Measurements from ENCODE around the gene LIFR. TPM values are rescaled to one million over a fixed set of nuclear protein-coding genes. Genes with fewer than 3 reads are reported as not detected.

LIFR gene
- total RNA-seq, 1 donor from 2014 or later, result 2.2 TPM

DNA sequence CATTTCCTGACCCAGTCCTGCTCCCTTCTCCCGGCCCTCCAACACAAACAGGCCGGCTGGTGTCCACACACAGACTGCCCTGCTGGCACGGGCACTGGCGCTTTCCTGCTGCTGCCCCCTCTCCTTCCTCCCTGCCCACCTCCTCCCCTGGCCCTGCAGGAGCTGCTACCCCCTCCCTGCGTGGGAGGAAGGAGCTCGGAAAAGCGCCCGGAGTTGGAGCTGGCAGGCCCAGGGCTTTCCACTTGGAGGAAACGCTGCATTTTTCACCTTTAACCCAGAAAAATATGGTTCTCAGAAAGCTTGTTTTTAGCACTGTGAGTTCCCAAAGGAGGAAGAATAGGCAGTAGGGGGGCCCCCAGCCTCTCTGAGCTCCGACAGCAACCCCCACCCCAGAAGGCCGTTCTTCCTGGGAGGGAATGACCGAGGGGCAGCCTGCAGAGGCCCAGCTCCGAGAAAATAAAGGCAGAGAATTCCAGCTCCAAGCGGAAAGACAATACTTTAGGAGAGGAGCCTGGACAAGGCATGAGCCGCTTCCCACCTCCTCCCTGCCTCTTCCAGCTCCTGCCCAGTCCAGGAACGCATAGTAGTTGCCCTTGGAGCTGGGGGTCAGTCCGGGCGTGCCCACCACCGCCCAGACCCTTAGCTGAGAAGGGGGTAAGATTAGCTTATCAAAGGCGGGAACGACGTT lies 88.9 kb downstream of the LIFR start:
- Histone ChIP-seq H4K20me1 (ENCODE audit: low read depth) (no peaks in the 10 kb centered on the region), H3K9me3 (ENCODE audit: low read depth) (no peaks in the 10 kb centered on the region), H3F3A (ENCODE audit: low read depth) (no peaks in the 10 kb centered on the region), H3K4me2 (peak overlapping the region; percentile 5), H2AFZ (replicated peaks) (peak overlapping the region; percentile 91), H3K9ac (no peak overlapping the region), H3K27ac (no peak overlapping the region), H3K4me3 (no peak overlapping the region), H3K36me3 (no peaks in the 10 kb centered on the region), H3K79me2 (ENCODE audit: low read depth) (no peaks in the 10 kb centered on the region), H3K27me3 (no peaks in the 10 kb centered on the region), H3K4me1 (peaks cover 7% of the 10 kb centered on the region)
- Mint-ChIP-seq H3K27me3 (ENCODE audit: insufficient read depth, low read depth) (peaks cover 7% of the 10 kb centered on the region), H3K36me3 (no peaks in the 10 kb centered on the region), H3K9me3 (peaks cover 2% of the 10 kb centered on the region), H3K27ac (peak overlapping the region; percentile 74), H3K4me3 (no peak overlapping the region), H3K4me1 (peaks cover 25% of the 10 kb centered on the region)
- TF ChIP-seq, protein P1, sequence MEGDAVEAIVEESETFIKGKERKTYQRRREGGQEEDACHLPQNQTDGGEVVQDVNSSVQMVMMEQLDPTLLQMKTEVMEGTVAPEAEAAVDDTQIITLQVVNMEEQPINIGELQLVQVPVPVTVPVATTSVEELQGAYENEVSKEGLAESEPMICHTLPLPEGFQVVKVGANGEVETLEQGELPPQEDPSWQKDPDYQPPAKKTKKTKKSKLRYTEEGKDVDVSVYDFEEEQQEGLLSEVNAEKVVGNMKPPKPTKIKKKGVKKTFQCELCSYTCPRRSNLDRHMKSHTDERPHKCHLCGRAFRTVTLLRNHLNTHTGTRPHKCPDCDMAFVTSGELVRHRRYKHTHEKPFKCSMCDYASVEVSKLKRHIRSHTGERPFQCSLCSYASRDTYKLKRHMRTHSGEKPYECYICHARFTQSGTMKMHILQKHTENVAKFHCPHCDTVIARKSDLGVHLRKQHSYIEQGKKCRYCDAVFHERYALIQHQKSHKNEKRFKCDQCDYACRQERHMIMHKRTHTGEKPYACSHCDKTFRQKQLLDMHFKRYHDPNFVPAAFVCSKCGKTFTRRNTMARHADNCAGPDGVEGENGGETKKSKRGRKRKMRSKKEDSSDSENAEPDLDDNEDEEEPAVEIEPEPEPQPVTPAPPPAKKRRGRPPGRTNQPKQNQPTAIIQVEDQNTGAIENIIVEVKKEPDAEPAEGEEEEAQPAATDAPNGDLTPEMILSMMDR (IDR thresholded peaks at IDR 0.05), result no peak
- TF ChIP-seq EZH2 (IDR thresholded peaks at IDR 0.05), result no peak
- no peak for TF ChIP-seq EZH2phosphoT487 (IDR thresholded peaks at IDR 0.05)
- peak; percentile 17 for DNase-seq (ENCODE audit: low spot score)

DNA sequence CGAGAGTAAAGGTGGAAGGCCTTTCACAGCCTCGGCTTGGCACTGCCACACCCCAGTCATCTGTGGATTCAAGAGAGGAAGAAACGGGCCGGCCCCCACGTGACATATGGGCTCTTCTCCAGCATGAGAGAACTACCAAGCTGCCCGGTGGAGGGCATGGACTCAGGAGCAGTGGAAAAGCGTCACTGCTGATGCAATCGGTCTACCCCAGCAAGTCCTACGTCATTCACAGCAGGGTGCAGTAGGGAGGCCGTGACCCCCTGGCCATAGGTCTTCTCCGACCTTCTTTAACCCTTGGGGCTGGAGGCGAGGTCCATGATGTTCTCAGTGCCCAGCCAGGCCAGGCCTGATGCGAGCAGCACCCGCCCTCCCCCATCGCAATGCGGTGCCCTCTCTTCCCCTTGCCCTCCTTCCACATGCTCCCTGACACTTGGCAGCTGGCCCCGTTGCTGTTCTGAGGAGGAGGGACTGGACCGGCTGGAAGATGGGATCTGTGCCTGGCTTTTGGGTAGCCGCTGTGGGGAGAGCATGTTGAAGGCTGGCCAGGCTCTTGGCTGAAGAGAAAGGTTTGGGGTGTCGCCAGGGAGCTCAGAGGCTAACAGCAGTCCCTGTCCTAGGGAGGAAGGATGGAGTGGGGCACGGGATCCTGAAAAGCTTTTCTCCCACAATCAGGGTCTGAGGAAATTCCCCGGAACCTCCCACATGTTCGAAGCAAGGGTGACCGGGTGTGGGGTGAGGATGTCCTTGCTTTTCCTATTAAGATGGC lies 89.8 kb downstream of the LIFR start:
- Histone ChIP-seq H2AFZ (replicated peaks) (no peak overlapping the region), H3K4me2 (no peak overlapping the region), H3K36me3 (no peaks in the 10 kb centered on the region), H3F3A (ENCODE audit: low read depth) (no peaks in the 10 kb centered on the region), H3K4me3 (no peak overlapping the region), H3K4me1 (peaks cover 7% of the 10 kb centered on the region), H3K9ac (no peak overlapping the region), H3K27ac (no peak overlapping the region), H3K9me3 (ENCODE audit: low read depth) (no peaks in the 10 kb centered on the region), H4K20me1 (ENCODE audit: low read depth) (no peaks in the 10 kb centered on the region), H3K27me3 (no peaks in the 10 kb centered on the region), H3K79me2 (ENCODE audit: low read depth) (no peaks in the 10 kb centered on the region)
- TF ChIP-seq EZH2 (IDR thresholded peaks at IDR 0.05), result no peak
- TF ChIP-seq, protein P1 (IDR thresholded peaks at IDR 0.05), result no peak
- Mint-ChIP-seq H3K9me3 (peaks cover 2% of the 10 kb centered on the region), H3K4me3 (no peak overlapping the region), H3K36me3 (no peaks in the 10 kb centered on the region), H3K4me1 (peaks cover 25% of the 10 kb centered on the region), H3K27ac (no peak overlapping the region), H3K27me3 (ENCODE audit: insufficient read depth, low read depth) (peaks cover 7% of the 10 kb centered on the region)
- no peak for DNase-seq (ENCODE audit: low spot score)

DNA sequence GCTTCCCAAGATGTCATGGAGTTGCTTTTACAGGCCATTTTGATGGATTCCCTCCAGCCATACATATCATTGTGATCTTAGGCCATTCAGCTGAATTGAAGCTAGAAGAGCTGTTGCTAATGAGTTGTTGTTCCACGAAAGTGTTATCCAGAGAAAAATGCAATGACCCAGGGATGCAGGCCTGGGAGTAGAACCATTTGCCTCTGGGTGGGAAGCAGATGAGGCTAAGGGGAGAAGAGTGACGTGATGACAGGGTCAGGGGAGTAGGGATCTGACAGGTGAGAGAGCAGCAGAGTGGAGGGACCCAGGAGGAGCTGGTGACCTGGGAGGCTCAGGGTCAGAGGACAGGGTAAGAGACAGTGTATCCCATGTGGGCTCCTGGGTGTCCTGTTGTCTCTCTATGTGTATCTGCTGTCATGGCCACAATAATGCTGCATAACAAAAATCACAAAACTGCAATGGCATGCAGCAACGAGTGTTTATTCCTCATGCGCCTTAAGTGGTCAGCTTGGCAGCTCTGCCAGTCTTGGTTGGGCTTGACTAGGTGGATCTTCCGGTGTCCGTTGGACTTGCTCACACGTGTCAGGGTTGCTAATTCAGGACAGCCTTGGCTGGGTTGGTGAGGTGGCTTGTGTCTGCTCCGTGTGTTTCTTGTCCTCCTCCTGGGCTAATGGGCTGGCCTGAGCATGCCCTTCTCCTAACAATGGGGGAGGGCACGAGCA lies 90.6 kb downstream of the LIFR start:
- no peak overlapping the region for H3K27ac ChIP-seq

More for the DNA sequence above, 90.6 kb downstream of the LIFR start:
- Mint-ChIP-seq H3K36me3 (no peaks in the 10 kb centered on the region), H3K4me1 (peaks cover 25% of the 10 kb centered on the region), H3K9me3 (peaks cover 2% of the 10 kb centered on the region), H3K4me3 (no peak overlapping the region), H3K27me3 (ENCODE audit: insufficient read depth, low read depth) (peaks cover 7% of the 10 kb centered on the region), H3K27ac (no peak overlapping the region)
- H3K4me1 ChIP-seq, result peaks cover 7% of the 10 kb centered on the region
- no peak for DNase-seq (ENCODE audit: low spot score)
- no peaks in the 10 kb centered on the region for H3K27me3 ChIP-seq
- no peak overlapping the region for H2AFZ ChIP-seq (replicated peaks)
- no peaks in the 10 kb centered on the region for H3K9me3 ChIP-seq (ENCODE audit: low read depth)
- no peak overlapping the region for H3K9ac ChIP-seq
- H3K4me3 ChIP-seq, result no peak overlapping the region
- no peaks in the 10 kb centered on the region for H3K79me2 ChIP-seq (ENCODE audit: low read depth)
- H3K36me3 ChIP-seq, result no peaks in the 10 kb centered on the region
- H3F3A ChIP-seq (ENCODE audit: low read depth), result no peaks in the 10 kb centered on the region
- no peaks in the 10 kb centered on the region for H4K20me1 ChIP-seq (ENCODE audit: low read depth)
- no peak for TF ChIP-seq EZH2 (IDR thresholded peaks at IDR 0.05)
- TF ChIP-seq EZH2phosphoT487 (IDR thresholded peaks at IDR 0.05), result no peak
- TF ChIP-seq, protein P1 (IDR thresholded peaks at IDR 0.05), result no peak
- H3K4me2 ChIP-seq, result no peak overlapping the region
